Mucosa of rectum (tissue), 2 donors: ENCODE measurements around the gene CXCL9.
"Not testable (repeated sequence)": the region's sequence is repeated elsewhere in the genome, so short reads cannot be mapped to it uniquely, and the experiment has no call there.

Source experiments
- H3K27ac ChIP-seq, 2 donors: one replicate each; pipeline ENCODE4 v1.7.0; 2013; ENCODE audit warnings: inconsistent platforms in 2 of 2, low read depth in 2 of 2, low read length in 2 of 2
- H3K27me3 ChIP-seq, 2 donors: one replicate each; pipeline ENCODE4 v1.7.0; 2013; ENCODE audit warnings: low read length in 2 of 2; ENCODE audit not compliant: control insufficient read depth in 2 of 2, insufficient read depth in 2 of 2
- H3K36me3 ChIP-seq, 2 donors: one replicate each; pipeline ENCODE4 v1.7.0; 2013; ENCODE audit warnings: low read length in 2 of 2; ENCODE audit not compliant: control insufficient read depth in 2 of 2, insufficient read depth in 2 of 2
- H3K4me1 ChIP-seq, 2 donors: one replicate each; pipeline ENCODE4 v1.7.0; 2013; ENCODE audit warnings: low read length in 2 of 2, mild to moderate bottlenecking in 1 of 2; ENCODE audit not compliant: control insufficient read depth in 2 of 2, insufficient read depth in 2 of 2
- H3K4me3 ChIP-seq, 2 donors: one replicate each; pipeline ENCODE4 v1.7.0; 2013; ENCODE audit warnings: low read length in 2 of 2
- H3K9ac ChIP-seq, 2 donors: one replicate each; pipeline ENCODE4 v1.7.0; 2013; ENCODE audit warnings: low read length in 2 of 2, low read depth in 1 of 2, mild to moderate bottlenecking in 1 of 2
- H3K9me3 ChIP-seq, 2 donors: one replicate each; pipeline ENCODE4 v1.7.0; 2013; ENCODE audit warnings: low read length in 2 of 2; ENCODE audit not compliant: control insufficient read depth in 2 of 2
- donor health status: healthy.
- donor health status: Normal muscosa, but diverticular disease.

Gene CXCL9

DNA sequence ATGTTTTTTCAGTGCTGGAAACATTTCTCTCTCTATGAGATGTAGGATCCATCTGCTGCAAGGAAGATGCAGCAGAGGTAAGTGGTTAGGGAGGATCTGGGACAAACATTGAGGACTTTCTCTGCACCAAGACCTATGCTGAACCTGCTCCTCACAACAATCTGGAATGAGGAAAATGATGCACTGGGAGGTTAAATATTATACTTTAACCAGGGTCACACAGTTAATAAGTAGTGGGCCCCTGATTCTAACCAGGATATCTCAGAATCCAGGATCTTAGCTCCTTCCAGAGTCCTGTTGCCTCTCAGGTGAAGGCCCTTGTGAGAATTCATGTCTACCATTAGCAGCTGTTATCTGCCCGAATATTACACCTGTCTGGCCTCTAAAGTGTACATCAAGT lies 7.0 kb downstream of the CXCL9 start:
- no peak overlapping the region for H3K9ac ChIP-seq
- no peaks in the 10 kb centered on the region for H3K9me3 ChIP-seq
- no peaks in the 10 kb centered on the region for H3K27me3 ChIP-seq
- H3K4me1 ChIP-seq: no peaks in the 10 kb centered on the region
- H3K36me3 ChIP-seq: no peaks in the 10 kb centered on the region
- no peak overlapping the region for H3K4me3 ChIP-seq
- no peak overlapping the region for H3K27ac ChIP-seq

- H3K4me1 ChIP-seq, H3K4me3 ChIP-seq, H3K9ac ChIP-seq, H3K27me3 ChIP-seq, H3K36me3 ChIP-seq, H3K9me3 ChIP-seq, H3K27ac ChIP-seq: not testable (repeated sequence)
Measured at GRCh38 chr4:75998525-75999147, 8.7 kb downstream of the CXCL9 start.

DNA sequence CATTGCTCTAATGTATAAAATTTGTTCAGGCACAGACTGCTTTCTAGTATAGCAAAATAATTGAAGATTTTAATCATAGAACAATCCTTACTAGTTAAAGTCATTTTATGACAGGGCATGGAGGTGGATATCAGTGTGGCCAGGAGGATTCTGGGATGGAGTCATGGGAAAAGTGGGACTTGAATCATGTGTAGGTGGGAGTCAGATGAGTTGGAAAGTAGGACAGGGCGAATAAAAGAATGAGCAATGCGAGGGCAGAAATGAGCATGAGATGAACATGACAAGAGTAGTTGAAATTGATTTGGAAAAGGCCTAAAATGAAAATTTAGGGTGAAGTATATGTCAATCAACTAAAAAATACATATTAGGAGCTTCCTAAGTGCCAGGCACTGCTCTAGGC lies 9.4 kb downstream of the CXCL9 start:
- Histone ChIP-seq H3K4me1 (no peaks in the 10 kb centered on the region), H3K9me3 (no peaks in the 10 kb centered on the region), H3K27me3 (no peaks in the 10 kb centered on the region), H3K9ac (no peak overlapping the region), H3K36me3 (no peaks in the 10 kb centered on the region), H3K27ac (no peak overlapping the region), H3K4me3 (no peak overlapping the region)

DNA sequence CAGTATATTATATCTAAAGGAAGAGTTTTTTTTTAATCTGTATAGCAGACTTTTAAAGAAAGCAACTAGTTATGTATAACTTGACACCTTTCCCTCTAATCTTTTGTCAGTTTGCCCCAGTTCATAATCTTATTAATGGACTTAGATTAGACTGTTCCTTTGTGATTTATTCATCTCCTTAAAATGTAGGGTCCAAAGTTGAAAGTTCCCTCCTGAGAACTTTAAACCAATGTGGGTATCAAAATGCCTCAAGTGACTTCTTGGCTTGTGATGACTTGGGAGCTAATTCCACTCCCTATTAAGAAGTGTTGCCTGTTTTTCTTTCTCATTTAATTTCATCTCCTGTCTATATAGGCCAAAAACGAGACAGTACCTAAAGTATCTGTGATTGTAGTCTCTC lies 10.2 kb downstream of the CXCL9 start:
- H3K4me3 ChIP-seq: no peak overlapping the region
- H3K9me3 ChIP-seq: no peaks in the 10 kb centered on the region
- H3K27ac ChIP-seq: no peak overlapping the region
- no peaks in the 10 kb centered on the region for H3K4me1 ChIP-seq
- no peak overlapping the region for H3K9ac ChIP-seq
- H3K36me3 ChIP-seq: no peaks in the 10 kb centered on the region
- no peaks in the 10 kb centered on the region for H3K27me3 ChIP-seq

DNA sequence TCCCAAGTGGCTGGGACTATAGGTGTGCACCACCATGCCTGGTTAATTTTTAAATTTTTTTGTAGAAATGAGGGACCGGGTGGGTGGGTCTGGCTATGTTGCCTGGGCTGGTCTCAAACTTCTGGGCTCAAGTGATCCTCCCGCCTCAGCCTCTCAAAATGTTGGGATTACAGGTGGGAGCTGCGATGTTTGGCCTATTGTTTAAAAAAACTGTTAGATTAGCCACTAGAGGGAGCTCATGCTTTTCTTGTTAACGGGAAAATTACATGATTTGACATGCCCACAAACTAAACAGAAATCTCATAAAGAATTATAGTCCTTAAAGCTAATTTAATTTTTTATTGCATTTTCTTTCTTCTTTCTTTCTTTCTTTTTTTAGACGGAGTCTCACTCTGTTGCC lies 11.6 kb downstream of the CXCL9 start:
- Histone ChIP-seq H3K9ac (no peak overlapping the region), H3K27me3 (no peaks in the 10 kb centered on the region), H3K4me3 (no peak overlapping the region), H3K36me3 (no peaks in the 10 kb centered on the region), H3K9me3 (no peaks in the 10 kb centered on the region), H3K27ac (no peak overlapping the region), H3K4me1 (peaks cover 0 to 2% of the 10 kb centered on the region in 2 donors)

GRCh38 chr4:75992462-75992861 lies 14.8 kb downstream of the CXCL9 start:
- Histone ChIP-seq H3K9ac (no peak overlapping the region), H3K4me1 (peaks cover 5 to 12% of the 10 kb centered on the region in 2 donors), H3K9me3 (no peaks in the 10 kb centered on the region), H3K36me3 (no peaks in the 10 kb centered on the region), H3K4me3 (no peak overlapping the region), H3K27me3 (no peaks in the 10 kb centered on the region), H3K27ac (no peak overlapping the region)

DNA sequence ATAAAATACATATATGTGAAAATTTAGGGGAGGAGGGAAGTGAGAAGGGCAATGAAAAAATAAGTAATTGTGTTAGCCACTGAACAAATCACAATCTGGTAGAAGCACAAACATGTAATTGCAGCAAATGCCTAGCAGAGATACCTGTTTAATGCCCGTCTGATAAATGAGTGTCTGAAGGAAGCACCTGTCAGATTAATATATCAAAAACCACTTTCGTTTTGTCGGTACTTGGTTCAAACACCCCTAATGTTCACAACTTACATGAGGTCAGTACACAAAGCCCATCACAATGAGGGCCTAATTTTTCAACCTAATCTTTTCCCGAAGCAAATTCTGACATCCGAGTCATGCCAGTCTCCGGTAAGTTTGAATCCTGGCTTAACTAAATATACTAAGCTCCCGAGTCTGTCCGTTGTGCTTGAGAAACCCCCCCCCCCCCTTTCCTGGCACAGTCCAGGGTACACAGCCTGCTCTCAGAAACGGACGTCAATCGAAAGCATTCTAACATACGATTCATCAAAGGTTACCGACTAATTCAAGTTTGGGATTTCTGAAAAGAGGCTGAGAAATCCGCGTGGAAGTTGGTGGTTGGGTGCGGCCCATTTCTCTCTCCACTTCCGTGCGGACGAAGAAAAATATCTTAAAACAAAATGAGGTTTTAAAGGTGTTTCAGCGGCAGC lies 17.3 kb downstream of the CXCL9 start:
- Histone ChIP-seq H3K4me3 (peak overlapping the region; percentile 91 to 95), H3K9ac (peak overlapping the region; percentile 69 to 80), H3K27ac (peak overlapping the region in 1 of 2 donors; percentile 26)

DNA sequence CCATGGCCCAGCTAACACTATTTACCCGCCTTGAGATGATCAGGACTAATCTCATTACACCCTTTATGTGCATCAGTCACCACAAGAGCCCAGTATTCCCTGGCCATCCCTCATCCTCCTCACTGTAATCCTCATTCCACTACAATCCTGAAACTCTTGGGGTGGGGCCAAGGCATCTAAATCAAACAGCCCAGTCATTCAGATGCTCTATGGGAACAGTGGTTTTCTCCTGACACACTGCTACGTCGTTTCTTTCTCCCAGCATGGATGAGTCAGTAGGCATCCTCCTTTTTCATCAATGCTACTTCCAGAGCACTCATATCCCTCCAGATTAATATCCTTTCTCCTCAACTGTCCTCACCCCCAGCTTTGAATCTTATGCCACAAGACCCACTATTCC lies 22.2 kb downstream of the CXCL9 start:
- H3K36me3 ChIP-seq: peaks cover 9 to 15% of the 10 kb centered on the region in 2 donors
- peaks cover 5 to 10% of the 10 kb centered on the region in 2 donors for H3K4me1 ChIP-seq
- no peak overlapping the region for H3K9ac ChIP-seq
- H3K9me3 ChIP-seq: no peaks in the 10 kb centered on the region
- no peak overlapping the region for H3K4me3 ChIP-seq
- no peaks in the 10 kb centered on the region for H3K27me3 ChIP-seq
- H3K27ac ChIP-seq: no peak overlapping the region

More for the DNA sequence above, 17.3 kb downstream of the CXCL9 start:
- H3K36me3 ChIP-seq: no peaks in the 10 kb centered on the region
- no peaks in the 10 kb centered on the region for H3K9me3 ChIP-seq
- H3K4me1 ChIP-seq: peaks cover 5 to 12% of the 10 kb centered on the region in 2 donors
- no peaks in the 10 kb centered on the region for H3K27me3 ChIP-seq

DNA sequence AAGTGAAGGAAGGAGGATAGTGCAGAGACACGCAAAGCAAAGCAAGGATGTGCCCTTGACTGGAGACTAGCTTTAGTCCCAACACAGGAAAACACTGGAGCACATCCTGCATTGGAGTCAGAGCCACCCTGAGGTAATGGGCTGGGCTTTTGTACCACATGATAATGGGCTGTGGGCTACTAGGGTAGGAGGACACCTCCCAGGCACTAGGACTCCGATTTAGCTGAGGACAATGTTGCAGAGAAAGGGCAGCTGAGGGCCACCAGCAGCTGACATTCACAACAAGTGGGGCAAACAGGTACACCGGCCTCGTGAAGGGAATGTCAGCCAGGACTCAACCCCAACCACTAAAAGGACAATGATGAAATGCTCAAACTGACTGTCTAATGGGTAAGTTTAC lies 26.7 kb downstream of the CXCL9 start:
- H3K36me3 ChIP-seq: peaks cover 41 to 43% of the 10 kb centered on the region in 2 donors
- no peaks in the 10 kb centered on the region for H3K27me3 ChIP-seq
- no peak overlapping the region for H3K9ac ChIP-seq
- no peaks in the 10 kb centered on the region for H3K4me1 ChIP-seq
- H3K27ac ChIP-seq: no peak overlapping the region
- H3K4me3 ChIP-seq: no peak overlapping the region
- no peaks in the 10 kb centered on the region for H3K9me3 ChIP-seq

GRCh38 chr4:75976177-75976576 lies 31.1 kb downstream of the CXCL9 start:
- no peaks in the 10 kb centered on the region for H3K27me3 ChIP-seq
- no peak overlapping the region for H3K9ac ChIP-seq
- no peak overlapping the region for H3K27ac ChIP-seq
- no peaks in the 10 kb centered on the region for H3K4me1 ChIP-seq
- H3K36me3 ChIP-seq: peaks cover 56 to 69% of the 10 kb centered on the region in 2 donors
- H3K9me3 ChIP-seq: no peaks in the 10 kb centered on the region
- H3K4me3 ChIP-seq: no peak overlapping the region
